PFSK-1 (cell line): ENCODE data around the gene CUL7.

Experiments
- FOXP2 ChIP-seq: optimal IDR thresholded peaks from 2 replicates; pipeline ENCODE3; 2011; ENCODE audit warnings: borderline replicate concordance, control low read depth, inconsistent platforms; ENCODE audit not compliant: insufficient read depth; ENCODE audit errors: extremely low read length, extremely low read depth
- POLR2AphosphoS5 ChIP-seq: IDR thresholded peaks from 2 replicates; pipeline ENCODE4 v1.6.1; 2012; ENCODE audit warnings: low read depth, mild to moderate bottlenecking, control low read depth, low read length, moderate library complexity
- SIN3A ChIP-seq: IDR thresholded peaks from 2 replicates; pipeline ENCODE4 v1.6.1; 2012; ENCODE audit warnings: mild to moderate bottlenecking, low read length, moderate library complexity, borderline replicate concordance; ENCODE audit not compliant: insufficient read depth
- TAF1 ChIP-seq: IDR thresholded peaks from 2 replicates; pipeline ENCODE4 v1.6.1; 2012; ENCODE audit warnings: low read length, control low read depth, borderline replicate concordance; ENCODE audit not compliant: insufficient read depth
- TF ChIP-seq, protein P1 (sequence below), 2 experiments: IDR thresholded peaks; 2 replicates each; pipeline versions ENCODE4 v1.6.1 to v1.8.0; 2011 to 2012; ENCODE audit warnings: low read depth in 2 of 2, low read length in 2 of 2, control low read depth in 1 of 2, inconsistent platforms in 1 of 2, mild to moderate bottlenecking in 1 of 2, moderate library complexity in 1 of 2; ENCODE audit not compliant: insufficient read depth in 1 of 2

The CUL7 gene

DNA sequence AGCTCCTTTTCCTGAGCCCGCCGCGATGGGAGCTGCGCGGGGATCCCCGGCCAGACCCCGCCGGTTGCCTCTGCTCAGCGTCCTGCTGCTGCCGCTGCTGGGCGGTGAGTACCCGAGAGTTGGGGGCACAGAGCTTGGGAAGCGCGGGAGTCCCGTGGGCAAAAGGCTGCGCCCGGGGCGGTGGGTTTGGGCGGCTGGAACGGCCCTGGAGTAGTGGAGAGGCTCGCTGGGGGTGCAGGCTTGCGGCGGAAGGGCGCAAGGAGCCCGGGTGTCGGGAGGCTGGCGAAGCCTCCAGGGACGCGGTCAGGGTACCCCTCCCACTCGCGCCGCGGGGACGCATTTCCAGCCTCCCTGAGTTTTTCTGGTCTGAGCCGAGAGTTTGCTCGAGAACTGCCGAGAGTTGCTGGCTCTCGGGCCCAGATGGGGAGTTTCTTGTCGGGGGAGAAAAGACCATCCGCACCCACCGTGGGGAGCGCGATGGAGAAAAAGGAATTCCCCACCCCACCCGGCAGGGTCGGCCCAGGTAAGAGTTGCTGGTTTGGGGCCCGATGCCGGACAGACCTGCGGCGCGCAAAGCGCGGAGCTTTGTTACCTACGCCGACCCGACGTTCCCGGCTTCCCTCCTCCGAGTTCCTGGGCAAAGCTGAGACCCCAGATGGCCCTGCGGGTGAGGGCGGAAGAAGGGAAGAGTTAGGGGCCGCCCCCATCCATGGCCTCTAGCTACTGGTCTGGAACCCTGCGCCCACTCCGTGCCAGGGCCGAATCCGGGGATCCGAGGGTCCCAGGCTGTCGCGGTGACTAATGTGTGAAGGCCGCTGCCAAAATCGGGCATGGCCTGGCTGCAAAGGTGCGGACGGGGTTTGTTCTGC lies 23.0 kb upstream of the CUL7 start:
- TF ChIP-seq POLR2AphosphoS5 = no peak
- no peak for TF ChIP-seq SIN3A
- TF ChIP-seq TAF1 = no peak
- no peak for TF ChIP-seq FOXP2
- TF ChIP-seq, protein P1, sequence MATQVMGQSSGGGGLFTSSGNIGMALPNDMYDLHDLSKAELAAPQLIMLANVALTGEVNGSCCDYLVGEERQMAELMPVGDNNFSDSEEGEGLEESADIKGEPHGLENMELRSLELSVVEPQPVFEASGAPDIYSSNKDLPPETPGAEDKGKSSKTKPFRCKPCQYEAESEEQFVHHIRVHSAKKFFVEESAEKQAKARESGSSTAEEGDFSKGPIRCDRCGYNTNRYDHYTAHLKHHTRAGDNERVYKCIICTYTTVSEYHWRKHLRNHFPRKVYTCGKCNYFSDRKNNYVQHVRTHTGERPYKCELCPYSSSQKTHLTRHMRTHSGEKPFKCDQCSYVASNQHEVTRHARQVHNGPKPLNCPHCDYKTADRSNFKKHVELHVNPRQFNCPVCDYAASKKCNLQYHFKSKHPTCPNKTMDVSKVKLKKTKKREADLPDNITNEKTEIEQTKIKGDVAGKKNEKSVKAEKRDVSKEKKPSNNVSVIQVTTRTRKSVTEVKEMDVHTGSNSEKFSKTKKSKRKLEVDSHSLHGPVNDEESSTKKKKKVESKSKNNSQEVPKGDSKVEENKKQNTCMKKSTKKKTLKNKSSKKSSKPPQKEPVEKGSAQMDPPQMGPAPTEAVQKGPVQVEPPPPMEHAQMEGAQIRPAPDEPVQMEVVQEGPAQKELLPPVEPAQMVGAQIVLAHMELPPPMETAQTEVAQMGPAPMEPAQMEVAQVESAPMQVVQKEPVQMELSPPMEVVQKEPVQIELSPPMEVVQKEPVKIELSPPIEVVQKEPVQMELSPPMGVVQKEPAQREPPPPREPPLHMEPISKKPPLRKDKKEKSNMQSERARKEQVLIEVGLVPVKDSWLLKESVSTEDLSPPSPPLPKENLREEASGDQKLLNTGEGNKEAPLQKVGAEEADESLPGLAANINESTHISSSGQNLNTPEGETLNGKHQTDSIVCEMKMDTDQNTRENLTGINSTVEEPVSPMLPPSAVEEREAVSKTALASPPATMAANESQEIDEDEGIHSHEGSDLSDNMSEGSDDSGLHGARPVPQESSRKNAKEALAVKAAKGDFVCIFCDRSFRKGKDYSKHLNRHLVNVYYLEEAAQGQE (IDR thresholded peaks at IDR 0.05; ENCODE audit: insufficient read depth in 1 of 2, low read depth in 2 of 2, low read length in 2 of 2) = no peak

DNA sequence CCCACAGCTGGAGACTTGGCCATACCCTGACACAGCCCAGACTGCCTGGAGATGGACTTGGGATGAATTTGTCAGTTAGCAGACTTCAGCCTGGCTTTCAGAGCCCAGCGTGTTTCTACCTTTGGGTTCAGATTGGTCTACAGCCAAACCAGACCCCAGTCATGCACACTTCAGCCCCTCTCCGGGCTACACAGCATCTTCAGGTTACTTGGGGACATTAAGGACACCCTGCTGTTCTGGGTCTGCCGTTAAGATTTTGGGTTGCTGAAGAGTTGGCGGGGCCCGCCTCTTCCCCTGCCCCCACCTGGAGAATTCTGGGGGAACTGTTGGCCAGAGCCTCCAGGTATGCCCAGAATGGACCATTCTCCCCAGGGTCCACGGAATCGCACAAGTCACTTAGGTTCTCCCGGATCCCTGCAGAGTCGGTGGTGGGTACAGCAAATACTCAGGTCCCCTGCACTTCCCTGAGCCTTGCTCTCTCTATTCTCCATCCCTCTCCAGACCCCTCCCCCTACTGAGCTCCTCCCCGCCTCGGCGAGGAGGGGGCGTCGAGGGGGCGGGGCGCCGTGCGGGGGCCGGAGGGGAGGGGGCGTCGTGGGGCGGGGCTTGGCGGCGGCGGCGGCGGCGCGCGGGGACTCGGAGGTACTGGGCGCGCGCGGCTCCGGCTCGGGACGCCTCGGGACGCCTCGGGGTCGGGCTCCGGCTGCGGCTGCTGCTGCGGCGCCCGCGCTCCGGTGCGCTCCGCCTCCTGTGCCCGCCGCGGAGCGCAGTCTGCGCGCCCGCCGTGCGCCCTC lies 22.2 kb upstream of the CUL7 start, which contains the start of gene PTK7:
TSS of gene PTK7 (plus strand) at position 645 of the 794 bp plus-strand sequence. CDS start 175 bp downstream, outside the sequence.
- peak; percentile 30; the same call in 1 of the 2 replicates for TF ChIP-seq TAF1
- TF ChIP-seq, protein P1 (IDR thresholded peaks at IDR 0.05; ENCODE audit: insufficient read depth in 1 of 2, low read depth in 2 of 2, low read length in 2 of 2) = no peak

DNA sequence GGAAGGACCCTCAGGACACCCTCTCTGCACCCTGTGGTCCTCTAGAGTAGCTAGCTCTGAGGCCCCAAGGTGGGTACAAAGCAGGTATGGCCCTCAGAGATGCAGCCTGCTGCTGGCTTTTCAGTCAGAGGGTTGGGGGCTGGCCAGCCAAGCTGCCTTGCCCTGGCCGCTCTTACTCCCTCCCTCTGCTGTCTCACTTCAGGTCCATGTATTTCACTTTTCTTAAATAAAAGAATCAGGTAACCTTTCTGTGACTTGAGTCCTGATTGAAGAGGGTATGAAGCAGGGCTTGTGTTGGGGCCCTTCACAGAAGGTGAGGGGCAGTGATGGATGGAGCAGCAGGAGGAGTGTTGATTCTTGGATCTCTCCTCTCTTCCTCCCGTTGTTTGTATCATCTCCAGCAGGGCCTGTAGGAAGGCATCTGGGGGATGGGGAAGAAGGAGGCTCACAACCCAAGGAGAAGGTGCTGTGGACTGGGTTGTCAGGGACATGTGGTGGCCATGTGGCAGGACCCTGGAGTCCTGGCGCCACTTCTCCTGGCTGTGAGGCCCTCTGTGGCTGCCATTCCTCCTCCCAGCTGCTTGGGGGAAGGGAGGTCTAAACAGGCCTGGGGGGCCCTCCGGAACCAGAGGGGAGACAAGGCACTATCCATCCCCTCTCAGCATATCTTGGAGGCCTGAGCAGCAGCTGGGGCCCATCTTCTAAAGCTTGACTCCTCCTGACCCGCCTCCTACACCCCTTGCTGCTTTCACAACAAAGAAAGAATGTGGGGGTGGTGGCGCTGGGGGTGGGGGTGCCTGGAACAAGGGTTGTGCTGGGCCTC lies 21.4 kb upstream of the CUL7 start:
- no peak for TF ChIP-seq TAF1
- TF ChIP-seq, protein P1 (IDR thresholded peaks at IDR 0.05; ENCODE audit: insufficient read depth in 1 of 2, low read depth in 2 of 2, low read length in 2 of 2) = no peak
- TF ChIP-seq SIN3A = no peak
- TF ChIP-seq FOXP2 = no peak
- TF ChIP-seq POLR2AphosphoS5 = no peak

DNA sequence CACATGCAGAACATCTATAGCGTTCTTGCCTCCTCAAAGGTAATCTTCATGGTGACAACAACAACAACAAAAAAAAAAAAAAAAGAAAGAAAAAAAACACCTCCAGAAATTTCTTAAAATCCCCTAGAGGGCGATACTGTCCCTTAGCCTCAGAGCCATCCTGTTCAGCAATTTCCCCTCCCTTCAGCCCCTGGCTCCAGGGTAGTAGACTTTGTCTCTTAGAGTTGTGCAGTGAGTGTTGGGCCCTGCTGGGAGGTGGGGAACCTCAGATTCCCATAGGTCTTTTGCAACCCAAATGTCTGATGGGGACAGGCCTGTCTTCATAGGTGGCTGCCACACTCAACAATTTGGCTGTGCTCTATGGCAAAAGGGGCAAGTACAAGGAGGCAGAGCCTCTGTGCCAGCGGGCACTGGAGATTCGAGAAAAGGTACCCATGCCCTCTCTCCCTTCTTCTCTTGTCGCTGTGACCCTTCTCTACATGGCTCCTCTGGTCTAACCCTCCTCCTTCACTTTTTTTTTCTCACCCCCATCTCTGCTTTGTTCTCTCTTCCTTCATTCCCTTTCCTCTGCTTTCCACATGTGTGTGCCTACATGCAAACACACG lies 16.5 kb upstream of the CUL7 start:
- TF ChIP-seq, protein P1 (IDR thresholded peaks at IDR 0.05; ENCODE audit: insufficient read depth in 1 of 2, low read depth in 2 of 2, low read length in 2 of 2) = no peak
- TF ChIP-seq POLR2AphosphoS5 (no peak), SIN3A (no peak), TAF1 (no peak), FOXP2 (no peak)
